ACHN (cell line): ENCODE measurements around the gene DIDO1.

Experiments used
- DNase-seq: peaks from one replicate; pipeline ENCODE4 v3.0.0-alpha.2; 2015
- in situ Hi-C: cut with HindIII; loops from 2 replicates; pipeline ENCODE4 v1.10.0; 2017; ENCODE audit warnings: low sequenced_read_pairs, low pct_ligation_motif_present, low pct_unique_long_range_greater_than_20kb

The DIDO1 gene

GRCh38 chr20:62920039-62920645, 6.2 kb downstream of the DIDO1 start:
- in situ Hi-C loops = no loop called here
- no peak for DNase-seq

GRCh38 chr20:62918831-62919230, 7.5 kb downstream of the DIDO1 start:
- no peak for DNase-seq
- in situ Hi-C loops = no loop called here

DNA sequence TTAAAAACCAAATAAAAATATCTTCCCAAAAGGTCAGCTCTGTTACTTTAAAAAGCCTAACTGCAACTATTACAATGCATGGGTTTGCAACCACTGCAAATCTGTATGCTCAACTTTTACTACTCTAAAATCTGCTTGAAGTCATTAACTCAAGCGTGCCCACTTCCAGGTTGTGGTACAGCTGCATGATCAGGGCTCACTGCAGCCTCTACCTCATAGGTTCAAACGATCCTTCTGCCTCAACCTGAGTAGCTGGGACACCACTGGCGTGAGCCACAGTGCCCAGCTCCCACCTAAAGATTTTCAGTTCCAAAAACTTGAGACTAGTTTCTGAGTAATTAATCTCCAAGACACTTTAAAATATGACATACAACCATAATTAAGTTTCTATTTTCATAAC, 8.2 kb downstream of the DIDO1 start:
- DNase-seq = no peak
- in situ Hi-C loops = no loop called here

DNA sequence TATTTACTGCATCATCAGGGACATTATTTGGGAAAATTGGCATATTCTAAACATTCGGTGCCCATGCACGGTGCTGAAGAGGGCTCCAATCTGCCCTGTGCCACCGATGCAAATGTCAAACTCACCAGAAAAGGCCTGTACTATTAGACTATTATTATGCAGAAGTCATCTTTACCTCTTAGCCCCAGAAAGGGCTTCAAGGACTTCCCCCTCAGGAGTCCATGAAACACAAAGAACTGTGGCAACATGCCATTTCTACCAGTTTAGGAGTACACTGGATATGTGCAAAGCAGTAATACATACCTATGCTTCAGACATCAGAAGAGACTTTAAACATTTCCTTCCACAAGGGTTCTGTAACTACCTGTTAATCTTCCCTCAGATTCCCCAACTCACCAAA, 8.6 kb downstream of the DIDO1 start:
- in situ Hi-C loops = no loop called here
- DNase-seq = no peak

GRCh38 chr20:62916703-62917476, 9.4 kb downstream of the DIDO1 start:
- no peak for DNase-seq
- in situ Hi-C loops = no loop called here

- in situ Hi-C loops = no loop called here
- no peak for DNase-seq
These were observed 11.3 kb downstream of the DIDO1 start for GRCh38 chr20:62914970-62915457.

DNA sequence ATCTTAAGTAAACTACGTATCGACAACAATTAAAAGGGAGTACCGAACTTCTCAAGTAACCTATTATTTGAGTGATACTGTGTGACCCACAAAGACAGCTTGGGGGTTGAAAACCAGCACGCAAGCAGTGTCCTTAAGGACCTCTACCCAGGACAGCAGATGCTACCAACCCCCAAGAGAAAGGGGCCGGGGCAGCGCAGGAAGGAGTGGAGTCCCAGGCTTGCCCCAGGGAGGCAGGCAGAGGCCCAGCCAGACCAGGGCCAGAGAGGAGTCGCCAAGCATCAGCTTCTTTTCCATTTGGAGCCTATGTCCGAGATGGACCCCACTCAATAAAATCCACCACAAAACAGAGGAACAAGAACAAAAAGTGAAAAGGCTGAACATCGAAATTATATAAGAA, 11.9 kb downstream of the DIDO1 start:
- DNase-seq = no peak
- in situ Hi-C loops = no loop called here

- in situ Hi-C loops = no loop called here
- DNase-seq = no peak
These were observed 13.2 kb downstream of the DIDO1 start for GRCh38 chr20:62913043-62913630.

DNA sequence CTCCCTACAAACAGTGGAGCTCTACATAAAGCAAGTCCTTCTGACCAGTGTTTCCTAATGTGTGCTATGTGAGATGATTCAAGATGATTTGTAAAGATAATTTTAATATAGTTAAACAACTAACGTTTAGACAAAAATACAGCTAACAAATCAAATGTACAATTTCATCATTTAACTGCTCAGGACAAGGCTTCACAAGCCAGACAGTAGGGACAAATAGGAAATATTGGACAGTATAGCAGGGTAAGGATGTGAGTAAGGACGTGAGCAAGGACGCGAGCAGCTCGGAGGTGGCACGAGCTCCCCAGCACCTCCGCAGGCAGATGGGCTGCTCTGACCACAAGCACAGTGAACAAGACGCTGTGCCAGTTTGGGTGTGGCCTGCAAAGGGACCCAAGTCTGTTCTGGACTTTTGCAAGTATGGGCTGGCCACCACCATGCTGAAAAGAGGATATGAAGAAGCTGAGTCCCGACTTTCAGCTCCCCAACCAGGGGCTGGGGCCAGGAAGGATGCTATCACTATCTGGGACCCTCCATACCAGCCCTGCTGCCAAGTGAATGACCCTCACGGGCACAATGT, 14.5 kb downstream of the DIDO1 start:
- no peak for DNase-seq
- in situ Hi-C loops = no loop called here

DNA sequence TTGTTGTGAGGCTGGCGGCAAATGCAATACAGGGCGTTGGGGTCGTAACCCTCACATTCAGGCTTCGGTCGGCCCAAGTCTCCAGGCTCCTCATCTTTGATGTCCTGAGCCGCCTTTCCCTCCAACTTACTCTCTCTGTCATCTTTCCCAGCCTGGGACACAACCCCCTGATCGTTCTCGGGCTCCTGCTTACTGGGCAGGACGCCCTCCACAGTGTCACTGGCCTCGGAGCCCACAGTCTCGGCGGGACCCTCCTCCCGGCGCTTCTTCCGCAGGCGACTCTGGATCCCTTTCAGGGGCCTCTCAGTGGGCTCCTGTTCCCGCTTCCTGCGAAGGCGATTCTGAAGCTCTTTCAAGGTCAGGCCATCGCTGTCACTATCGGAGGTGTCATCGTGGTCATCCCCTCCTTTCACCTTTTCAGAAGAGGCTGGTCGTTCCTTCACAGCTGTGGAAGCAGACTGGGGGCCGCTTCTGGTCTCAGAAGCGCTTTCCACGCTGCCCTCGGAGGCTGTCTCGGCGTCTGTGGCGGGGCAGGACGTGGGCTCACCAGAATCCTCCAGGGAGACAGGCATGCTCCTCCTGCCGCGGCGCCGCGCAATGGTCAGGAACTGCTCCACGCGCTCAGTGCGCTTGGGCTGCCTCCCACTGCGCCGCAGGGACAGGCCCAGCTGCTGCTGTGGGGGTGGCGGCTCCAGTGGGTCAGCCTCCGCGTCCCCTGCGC, 15.4 kb downstream of the DIDO1 start:
- DNase-seq = no peak
- in situ Hi-C loops = no loop called here

GRCh38 chr20:62910217-62910766, 16.0 kb downstream of the DIDO1 start:
- no peak for DNase-seq
- in situ Hi-C loops = no loop called here

DNA sequence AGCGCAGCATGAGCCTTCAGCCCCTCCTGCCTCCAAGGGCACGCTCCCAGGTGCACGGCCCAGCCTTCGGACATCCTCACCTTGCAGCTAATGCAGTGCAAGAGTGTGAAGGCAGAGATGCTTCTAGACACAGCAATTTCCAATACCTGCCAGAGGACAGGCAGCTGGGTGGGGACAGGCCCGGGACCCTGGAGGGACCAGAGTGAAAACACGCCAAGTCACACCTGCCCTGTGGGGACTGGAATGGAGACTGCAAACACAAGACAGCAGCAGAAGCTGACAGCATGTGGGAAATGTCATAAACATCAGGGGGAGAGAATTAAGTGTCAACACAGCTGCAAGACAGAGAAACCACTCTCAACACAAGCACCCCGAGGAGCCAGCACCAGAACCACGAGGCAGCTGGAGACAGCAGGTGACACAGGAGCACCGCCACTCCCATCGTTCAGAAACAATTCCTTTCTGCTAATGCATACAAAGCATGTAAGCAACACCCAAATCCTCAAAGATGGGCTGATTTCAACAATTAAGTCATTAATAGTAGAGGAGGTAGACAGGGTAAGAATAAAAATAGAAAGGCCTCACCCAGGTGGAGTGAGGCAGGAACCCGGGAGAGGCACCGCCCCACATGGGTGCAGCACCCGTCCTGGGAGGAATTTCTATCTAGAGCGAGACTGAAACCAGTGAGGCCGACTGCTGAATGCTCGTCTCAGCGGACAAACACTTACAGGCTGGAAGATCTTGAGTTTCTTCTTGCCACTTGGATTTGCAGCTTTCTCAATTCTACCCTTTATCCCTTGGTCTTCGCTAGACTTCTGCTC, 17.1 kb downstream of the DIDO1 start:
- DNase-seq = no peak
- in situ Hi-C loops = no loop called here

DNA sequence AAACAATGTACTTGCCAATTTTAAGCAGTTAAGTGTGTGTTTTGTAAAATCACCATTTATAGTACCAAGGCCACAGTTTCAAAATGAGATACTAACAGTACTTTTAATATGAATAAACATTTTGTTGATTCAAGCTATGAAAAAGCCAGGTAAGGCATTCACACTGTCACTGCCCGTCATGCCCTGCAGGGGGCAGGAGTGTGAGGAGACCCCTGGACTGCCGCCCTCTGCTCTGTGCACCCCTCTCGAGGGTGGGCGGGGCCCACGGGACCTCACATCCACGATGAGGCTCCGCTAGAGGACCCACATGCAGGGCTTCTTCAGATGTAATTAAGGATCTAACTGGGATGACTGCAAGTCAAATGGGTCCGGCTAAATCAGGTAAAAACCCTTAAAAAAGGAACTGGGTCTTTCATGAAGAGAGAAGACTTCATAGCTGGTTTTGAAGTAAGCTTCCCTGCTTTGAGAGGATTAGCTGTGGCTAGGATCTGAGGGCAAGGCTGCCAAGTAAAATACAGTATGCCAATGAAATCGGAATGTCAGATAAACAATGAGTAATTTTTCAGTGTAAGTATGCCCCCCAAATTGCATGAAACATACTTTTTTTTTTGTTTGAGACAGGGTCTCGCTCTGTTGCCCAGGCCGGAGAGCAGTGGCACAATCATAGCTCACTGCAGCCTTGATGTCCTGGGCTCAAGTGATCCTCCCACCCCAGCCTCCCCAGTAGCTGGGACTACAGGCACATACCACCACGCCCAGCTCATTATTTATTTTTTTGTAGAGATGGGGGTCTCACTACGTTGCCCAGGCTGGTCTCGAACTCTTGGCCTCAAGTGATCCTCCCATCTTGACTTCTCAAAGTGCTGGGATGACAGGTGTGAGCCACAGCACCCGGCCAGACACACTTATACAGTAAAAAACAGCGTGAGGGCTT, 18.7 kb downstream of the DIDO1 start:
- peak; percentile 20 for DNase-seq
- in situ Hi-C loops = no loop called here

- in situ Hi-C loops = no loop called here
- DNase-seq = no peak
These were observed 19.5 kb downstream of the DIDO1 start for GRCh38 chr20:62906647-62907375.

GRCh38 chr20:62906209-62906608, 20.1 kb downstream of the DIDO1 start:
- no peak for DNase-seq
- in situ Hi-C loops = no loop called here

DNA sequence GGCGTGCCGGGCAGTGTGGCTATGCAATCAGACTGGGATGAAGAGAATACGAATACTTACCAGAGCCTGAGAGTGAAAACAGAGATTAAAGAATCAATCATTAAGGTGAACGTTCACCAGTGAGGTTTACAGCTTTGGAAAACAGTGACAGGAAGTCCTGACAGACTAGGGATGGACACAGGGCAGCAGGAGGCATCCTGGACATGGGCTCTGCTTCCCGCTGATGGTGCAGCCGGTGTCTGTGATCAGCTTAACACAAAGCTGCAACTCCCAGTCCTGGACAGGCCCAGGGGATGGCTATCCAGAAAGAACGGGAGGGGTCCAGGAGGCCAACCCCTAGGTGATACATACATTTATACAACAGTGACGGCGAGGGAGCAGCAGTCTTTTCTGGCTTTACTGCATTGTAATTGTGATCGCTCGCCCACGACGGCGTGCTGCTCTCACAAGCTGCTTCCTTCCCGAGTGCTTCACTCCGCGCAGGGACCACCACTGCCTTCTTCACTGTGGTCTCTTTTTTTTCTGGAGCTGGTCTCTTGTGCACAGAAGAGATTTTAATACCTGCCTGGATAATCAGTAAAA, 20.7 kb downstream of the DIDO1 start:
- in situ Hi-C loops = no loop called here
- DNase-seq = no peak
